WTC11 (cell line): ENCODE measurements around the gene GCKR.

Source experiments
- ATF3 ChIP-seq: sonication (generic); formaldehyde crosslinking; conservative IDR thresholded peaks from 2 replicates; pipeline ENCODE4 v1.8.1; 2022; ENCODE audit warnings: mild to moderate bottlenecking, missing genetic modification reagents
- CTCF ChIP-seq: fragments of 200-600 bp; IDR thresholded peaks from 2 replicates; pipeline ENCODE4 v1.8.0; 2022; ENCODE audit warnings: antibody characterized with exemption
- ETV6 ChIP-seq: sonication (generic); formaldehyde crosslinking; IDR thresholded peaks from 2 replicates; pipeline ENCODE4 v1.8.1; 2022; ENCODE audit warnings: mild to moderate bottlenecking, missing genetic modification reagents
- FOXJ3 ChIP-seq: sonication (generic); formaldehyde crosslinking; IDR thresholded peaks from 2 replicates; pipeline ENCODE4 v1.9.0; 2021; ENCODE audit warnings: missing genetic modification reagents, mild to moderate bottlenecking, borderline replicate concordance
- GTF2I ChIP-seq: fragments of 250-450 bp; sonication (Bioruptor Pico); conservative IDR thresholded peaks from 2 replicates; pipeline ENCODE4 v1.4.0; 2021; ENCODE audit warnings: mild to moderate bottlenecking
- MYBL2 ChIP-seq: sonication (generic); formaldehyde crosslinking; IDR thresholded peaks from 2 replicates; pipeline ENCODE4 v1.8.1; 2023; ENCODE audit warnings: mild to moderate bottlenecking, moderate library complexity, missing genetic modification reagents
- NFE2L1 ChIP-seq: sonication (generic); formaldehyde crosslinking; IDR thresholded peaks from 2 replicates; pipeline ENCODE4 v1.8.1; 2023; ENCODE audit warnings: missing genetic modification reagents
- PRRX2 ChIP-seq: fragments of 250-450 bp; sonication (Bioruptor Pico); IDR thresholded peaks from 2 replicates; pipeline ENCODE4 v1.8.0; 2021; ENCODE audit warnings: mild to moderate bottlenecking
- TEAD4 ChIP-seq: sonication (generic); formaldehyde crosslinking; IDR thresholded peaks from 2 replicates; pipeline ENCODE4 v1.8.0; 2022; ENCODE audit warnings: mild to moderate bottlenecking, missing genetic modification reagents
- USF1 ChIP-seq: sonication (generic); formaldehyde crosslinking; IDR thresholded peaks from 2 replicates; pipeline ENCODE4 v1.8.0; 2022; ENCODE audit warnings: mild to moderate bottlenecking, missing genetic modification reagents
- TF ChIP-seq, protein P1 (sequence below): sonication (generic); formaldehyde crosslinking; IDR thresholded peaks from 2 replicates; pipeline ENCODE4 v1.8.0; 2022; ENCODE audit warnings: mild to moderate bottlenecking, missing genetic modification reagents

DNA sequence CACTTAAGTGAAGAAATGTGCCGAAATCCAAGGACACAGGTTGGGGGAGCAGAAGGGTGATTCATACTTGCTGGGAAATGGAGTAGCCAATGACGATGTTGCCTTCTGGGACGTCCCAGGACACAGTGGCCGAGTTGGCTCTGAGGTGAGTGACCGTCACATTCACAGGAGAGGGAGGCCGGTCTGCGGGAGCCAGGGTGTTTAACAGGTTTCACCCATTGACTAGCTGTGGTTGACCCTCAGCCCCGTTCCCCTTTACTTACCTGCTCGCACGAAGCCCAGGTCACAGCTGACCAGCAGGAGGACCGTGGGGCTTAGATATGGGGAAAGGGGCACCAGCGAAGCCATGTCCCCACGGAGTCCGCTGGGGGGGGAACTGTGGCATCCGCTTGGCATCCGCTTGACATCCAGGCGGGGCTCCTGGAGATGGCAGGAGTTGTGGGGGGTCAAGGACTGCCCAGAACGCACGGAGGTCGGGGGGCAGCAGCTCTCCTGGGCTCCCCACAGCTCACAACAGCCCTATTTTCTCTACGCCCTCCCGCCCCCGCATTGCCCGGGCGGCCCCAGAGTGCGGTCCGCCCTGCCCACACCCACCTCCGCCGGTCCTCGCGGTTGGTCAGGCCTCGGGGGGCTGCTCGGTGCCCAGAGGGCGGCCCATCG, 2.2 kb upstream of the GCKR start:
- TF ChIP-seq CTCF (no peak), ETV6 (CRISPR knock-in tag) (no peak), PRRX2 (CRISPR knock-in tag) (no peak), NFE2L1 (CRISPR knock-in tag) (no peak), FOXJ3 (no peak), GTF2I (CRISPR knock-in tag) (no peak), ATF3 (no peak), TEAD4 (CRISPR knock-in tag) (no peak), USF1 (no peak), MYBL2 (CRISPR knock-in tag) (no peak)
- TF ChIP-seq, protein P1, sequence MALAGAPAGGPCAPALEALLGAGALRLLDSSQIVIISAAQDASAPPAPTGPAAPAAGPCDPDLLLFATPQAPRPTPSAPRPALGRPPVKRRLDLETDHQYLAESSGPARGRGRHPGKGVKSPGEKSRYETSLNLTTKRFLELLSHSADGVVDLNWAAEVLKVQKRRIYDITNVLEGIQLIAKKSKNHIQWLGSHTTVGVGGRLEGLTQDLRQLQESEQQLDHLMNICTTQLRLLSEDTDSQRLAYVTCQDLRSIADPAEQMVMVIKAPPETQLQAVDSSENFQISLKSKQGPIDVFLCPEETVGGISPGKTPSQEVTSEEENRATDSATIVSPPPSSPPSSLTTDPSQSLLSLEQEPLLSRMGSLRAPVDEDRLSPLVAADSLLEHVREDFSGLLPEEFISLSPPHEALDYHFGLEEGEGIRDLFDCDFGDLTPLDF (CRISPR knock-in tag), result no peak
